ENCODE results near the gene BLOC1S1. TPM values are rescaled to one million over a fixed set of nuclear protein-coding genes. Genes with fewer than 3 reads are reported as not detected.

BLOC1S1 gene
- total and polyA plus RNA-seq, 2 of the 4 experiments (the other 2 are of a cell fraction), result 128 to 285 TPM

GRCh38 chr12:55696141-55696540 lies 19.7 kb upstream of the BLOC1S1 start:
- intact Hi-C loops (cut with micrococcal nuclease) (no loop called here), in situ Hi-C loops (cut with MboI; ENCODE audit: low sequenced_read_pairs) (no loop called here), dilution Hi-C loops (cut with HindIII; ENCODE audit: low sequenced_read_pairs, unreplicated experiment) (no loop called here)
- no peak overlapping the region for H3K23ac ChIP-seq (ENCODE audit: low read depth, low read length)
- H3K4me2 ChIP-seq (ENCODE audit: low read depth, low read length), result no peak overlapping the region
- no peak overlapping the region for H2AK5ac ChIP-seq (ENCODE audit: low read depth, low read length)
- no peak overlapping the region for H2BK120ac ChIP-seq (ENCODE audit: low read depth, low read length)
- no peak overlapping the region for H4K91ac ChIP-seq (ENCODE audit: insufficient read depth, low read depth, low read length)
- no peaks in the 10 kb centered on the region for H4K20me1 ChIP-seq (ENCODE audit: insufficient read depth, low read length)
- no peaks in the 10 kb centered on the region for H3K9me3 ChIP-seq (ENCODE audit: control insufficient read depth, insufficient read depth, low read length)
- peaks cover 2% of the 10 kb centered on the region; the same call in 1 of the 2 replicates for H3K4me1 ChIP-seq (ENCODE audit: control insufficient read depth, insufficient read depth, low read length)
- H2AFZ ChIP-seq (replicated peaks; ENCODE audit: low read length, poor library complexity), result no peak overlapping the region
- no peak overlapping the region for H2BK15ac ChIP-seq (ENCODE audit: low read depth, low read length)
- no peak overlapping the region for H3K4ac ChIP-seq (ENCODE audit: low read depth, low read length)
- DNase-seq (no peak), ATAC-seq (ENCODE audit: low read depth) (no peak)
- ChIA-PET CTCF (interaction anchor here (0.7 to 1.6 kb wide), 2 partner anchors 10 to 15 kb away, joined by 3 read pairs; a partner anchor contains a TSS), POLR2A (ENCODE audit: unreplicated experiment) (no interaction called here)
- H3K18ac ChIP-seq (ENCODE audit: low read depth, low read length), result no peak overlapping the region
- TF ChIP-seq MAFK (IDR thresholded peaks at IDR 0.05; ENCODE audit: low read depth, low read length), result no peak
- TF ChIP-seq POLR2A (IDR thresholded peaks at IDR 0.05; ENCODE audit: low read depth, low read length), result no peak
- no peak for TF ChIP-seq SMC3 (IDR thresholded peaks at IDR 0.05; ENCODE audit: low read depth, low read length)
- no peak for TF ChIP-seq RFX5 (IDR thresholded peaks at IDR 0.05; ENCODE audit: low read depth, low read length)
- TF ChIP-seq MXI1 (IDR thresholded peaks at IDR 0.05; ENCODE audit: borderline replicate concordance, low read depth, low read length), result no peak
- TF ChIP-seq, protein P1, sequence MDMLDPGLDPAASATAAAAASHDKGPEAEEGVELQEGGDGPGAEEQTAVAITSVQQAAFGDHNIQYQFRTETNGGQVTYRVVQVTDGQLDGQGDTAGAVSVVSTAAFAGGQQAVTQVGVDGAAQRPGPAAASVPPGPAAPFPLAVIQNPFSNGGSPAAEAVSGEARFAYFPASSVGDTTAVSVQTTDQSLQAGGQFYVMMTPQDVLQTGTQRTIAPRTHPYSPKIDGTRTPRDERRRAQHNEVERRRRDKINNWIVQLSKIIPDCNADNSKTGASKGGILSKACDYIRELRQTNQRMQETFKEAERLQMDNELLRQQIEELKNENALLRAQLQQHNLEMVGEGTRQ (IDR thresholded peaks at IDR 0.05; ENCODE audit: low read depth, low read length), result no peak
- TF ChIP-seq BHLHE40 (IDR thresholded peaks at IDR 0.05; ENCODE audit: low read depth, low read length), result no peak
- TF ChIP-seq RAD21 (IDR thresholded peaks at IDR 0.05; ENCODE audit: low read length), result no peak
- no peak for TF ChIP-seq ELK1 (IDR thresholded peaks at IDR 0.05; ENCODE audit: borderline replicate concordance, low read depth, low read length)
- TF ChIP-seq FOS (IDR thresholded peaks at IDR 0.05; ENCODE audit: low read depth, low read length), result no peak
- H2BK20ac ChIP-seq (ENCODE audit: low read depth, low read length), result no peak overlapping the region
- H3K9me1 ChIP-seq (ENCODE audit: insufficient read depth, low read length), result no peaks in the 10 kb centered on the region
- BruUV-seq (replicated peaks), result no TSS peak
- H4K5ac ChIP-seq (ENCODE audit: low read depth, low read length), result no peak overlapping the region
- no peak overlapping the region for H3K9ac ChIP-seq (ENCODE audit: low read depth, low read length)
- no peaks in the 10 kb centered on the region for H3K79me1 ChIP-seq (ENCODE audit: low read depth in 1 of 2, low read length in 2 of 2)
- no peak overlapping the region for H4K8ac ChIP-seq (ENCODE audit: low read depth in 2 of 2, low read length in 2 of 2)
- WGBS, 2 experiments (ENCODE audit: extremely low coverage in 2 of 2, insufficient read length in 1 of 2), result no CpG with 5 or more reads among the region's 6 CpGs
- H2BK5ac ChIP-seq (ENCODE audit: low read depth, low read length, poor library complexity, severe bottlenecking), result no peak overlapping the region
- no peak overlapping the region for H3K56ac ChIP-seq (ENCODE audit: extremely low read depth, insufficient read depth, low read length)
- H3K27me3 ChIP-seq (ENCODE audit: control insufficient read depth, insufficient read depth, low read length), result peaks cover 22% of the 10 kb centered on the region
- no peak overlapping the region for H2AK9ac ChIP-seq (replicated peaks; ENCODE audit: low read depth, low read length, poor library complexity)
- no peak overlapping the region for H3K4me3 ChIP-seq (ENCODE audit: insufficient read depth, low read depth, low read length)
- H3K27ac ChIP-seq (ENCODE audit: insufficient read depth, low read length), result no peak overlapping the region
- H3K36me3 ChIP-seq (ENCODE audit: control insufficient read depth, insufficient read depth, low read length), result no peaks in the 10 kb centered on the region
- H3K14ac ChIP-seq (replicated peaks; ENCODE audit: low read depth, low read length), result no peak overlapping the region

Measured in IMR-90 (cell line).